ENCODE data around the gene ZFYVE28. TPM values are rescaled to one million over a fixed set of nuclear protein-coding genes. Genes with fewer than 3 reads are reported as not detected.

ZFYVE28 gene
- polyA plus RNA-seq, 1 of the 3 experiments (the other 2 are of a cell fraction), result 3.2 TPM

GRCh38 chr4:2401610-2401983, 16.8 kb downstream of the ZFYVE28 start:
- no peaks in the 10 kb centered on the region for H3K9me2 ChIP-seq
- H3K27ac ChIP-seq (ENCODE audit: low read depth in 2 of 2, low read length in 1 of 2), result no peak overlapping the region
- peak overlapping the region in 1 of 2 experiments; percentile 19; a peak in 2 of 4 replicates for H3K4me3 ChIP-seq (ENCODE audit: low read depth in 2 of 2, low read length in 1 of 2)
- peak overlapping the region; percentile 72; the same call in 1 of the 2 replicates for H2AFZ ChIP-seq (ENCODE audit: low read depth)
- WGBS (ENCODE audit: low lambda C conversion rate), result 72% methylated on average over 10 of the region's 15 CpGs
- H3K4me1 ChIP-seq (ENCODE audit: control insufficient read depth in 1 of 2, insufficient read depth in 2 of 2, low read depth in 1 of 2, low read length in 1 of 2), result peaks cover 0 to 18% of the 10 kb centered on the region in 2 experiments; a peak in 2 of 4 replicates
- no peaks in the 10 kb centered on the region for H4K20me1 ChIP-seq (ENCODE audit: insufficient read depth)
- H3K27me3 ChIP-seq (ENCODE audit: insufficient read depth), result no peaks in the 10 kb centered on the region
- no peaks in the 10 kb centered on the region for H3K36me3 ChIP-seq (replicated peaks in 1 of 2; ENCODE audit: control insufficient read depth in 1 of 2, insufficient read depth in 2 of 2, low read length in 1 of 2)
- H3K9me3 ChIP-seq, result no peaks in the 10 kb centered on the region
- no peaks in the 10 kb centered on the region for H3K79me2 ChIP-seq (ENCODE audit: insufficient read depth)
- no peak overlapping the region for H3K9ac ChIP-seq
- H3F3A ChIP-seq (replicated peaks; ENCODE audit: insufficient read depth), result no peaks in the 10 kb centered on the region
- TF ChIP-seq RFX5 (IDR thresholded peaks at IDR 0.05; ENCODE audit: low read length) (no peak), MEF2A (IDR thresholded peaks at IDR 0.05; ENCODE audit: borderline replicate concordance, low read depth) (no peak), NFIC (IDR thresholded peaks at IDR 0.05; ENCODE audit: borderline replicate concordance) (no peak), CHD2 (IDR thresholded peaks at IDR 0.05; ENCODE audit: low read length, partially characterized antibody) (no peak), ZBTB33 (IDR thresholded peaks at IDR 0.05; ENCODE audit: borderline replicate concordance, low read depth) (no peak), IRF3 (IDR thresholded peaks at IDR 0.05; ENCODE audit: low read depth, low read length) (no peak), SMC3 (IDR thresholded peaks at IDR 0.05; ENCODE audit: low read depth, low read length) (no peak), NRF1 (IDR thresholded peaks at IDR 0.05; ENCODE audit: low read depth, low read length) (no peak)
- POLR2A ChIA-PET, result interaction anchor here (2.2 kb wide), 1 partner anchor 11 kb away, joined by 9 read pairs; no protein-coding TSS in a partner anchor
- CTCF ChIA-PET, result interaction anchor here (3.1 kb wide), 1 partner anchor 11 kb away, joined by 15 read pairs; no protein-coding TSS in a partner anchor
- DNase-seq, result no peak
- peak overlapping the region; percentile 62; the same call in 1 of the 2 replicates for H3K4me2 ChIP-seq

GRCh38 chr4:2400841-2401609, 17.4 kb downstream of the ZFYVE28 start:
- no peaks in the 10 kb centered on the region for H3K36me3 ChIP-seq (replicated peaks in 1 of 2; ENCODE audit: control insufficient read depth in 1 of 2, insufficient read depth in 2 of 2, low read length in 1 of 2)
- DNase-seq, result no peak
- no peaks in the 10 kb centered on the region for H3K79me2 ChIP-seq (ENCODE audit: insufficient read depth)
- H3K4me3 ChIP-seq (ENCODE audit: low read depth in 2 of 2, low read length in 1 of 2), result no peak overlapping the region
- no peak overlapping the region for H3K27ac ChIP-seq (ENCODE audit: low read depth in 2 of 2, low read length in 1 of 2)
- H3K9me2 ChIP-seq, result no peaks in the 10 kb centered on the region
- no peak overlapping the region for H3K4me2 ChIP-seq
- H4K20me1 ChIP-seq (ENCODE audit: insufficient read depth), result no peaks in the 10 kb centered on the region
- CTCF ChIA-PET, result interaction anchor here (0.8 to 3.1 kb wide), 2 partner anchors 12 to 18 kb away, joined by 3 to 15 read pairs; partner anchors contain the start of gene CFAP99
- TF ChIP-seq TEAD4 (IDR thresholded peaks at IDR 0.05; ENCODE audit: borderline replicate concordance, insufficient read depth) (no peak), JUND (IDR thresholded peaks at IDR 0.05) (no peak), MAX (IDR thresholded peaks at IDR 0.05; ENCODE audit: low read depth) (no peak), FOXJ3 (CRISPR knock-in tag; IDR thresholded peaks at IDR 0.05) (no peak), ELF1 (IDR thresholded peaks at IDR 0.05) (no peak), EP300 (IDR thresholded peaks at IDR 0.05; ENCODE audit: borderline replicate concordance in 1 of 2, low read depth in 1 of 2, low read length in 1 of 2) (no peak), RFX5 (IDR thresholded peaks at IDR 0.05; ENCODE audit: low read length) (no peak), MXI1 (IDR thresholded peaks at IDR 0.05; ENCODE audit: low read depth, low read length) (no peak), POLR2AphosphoS5 (IDR thresholded peaks at IDR 0.05; ENCODE audit: low read depth, low read length) (no peak), TAF1 (IDR thresholded peaks at IDR 0.05; ENCODE audit: borderline replicate concordance, low read depth, low read length) (no peak), RXRA (IDR thresholded peaks at IDR 0.05; ENCODE audit: borderline replicate concordance, low read depth) (no peak)
- no peaks in the 10 kb centered on the region for H3K27me3 ChIP-seq (ENCODE audit: insufficient read depth)
- H2AFZ ChIP-seq (ENCODE audit: low read depth), result no peak overlapping the region
- peaks cover 0 to 18% of the 10 kb centered on the region in 2 experiments; a peak in 2 of 4 replicates for H3K4me1 ChIP-seq (ENCODE audit: control insufficient read depth in 1 of 2, insufficient read depth in 2 of 2, low read depth in 1 of 2, low read length in 1 of 2)
- no peaks in the 10 kb centered on the region for H3K9me3 ChIP-seq
- 81% methylated on average over 7 of the region's 15 CpGs for WGBS (ENCODE audit: low lambda C conversion rate)
- POLR2A ChIA-PET, result interaction anchor here (1.0 to 2.2 kb wide), 2 partner anchors 12 kb away, joined by 3 to 9 read pairs; no protein-coding TSS in a partner anchor
- no peak overlapping the region for H3K9ac ChIP-seq
- no peaks in the 10 kb centered on the region for H3F3A ChIP-seq (replicated peaks; ENCODE audit: insufficient read depth)

Measured in SK-N-SH (cell line).